HG03378 (cell line): Measurements from ENCODE around the gene CHKA.

Experiments used
- ATAC-seq: cut with Tn5 transposase; IDR thresholded peaks from one replicate; pipeline ENCODE4 v1.9.1; 2021; ENCODE audit warnings: mild to moderate bottlenecking, moderate library complexity; ENCODE audit not compliant: unreplicated experiment

The CHKA gene

GRCh38 chr11:68121067-68121899, at the start of gene CHKA:
Gene CHKA (minus strand): TSS chr11:68121388. CDS start chr11:68121177, 211 bp downstream.
- peak; percentile 47 for ATAC-seq

- ATAC-seq: no peak
Measured at GRCh38 chr11:68169442-68169841, 48.3 kb upstream of the CHKA start.

- no peak for ATAC-seq
Measured at GRCh38 chr11:68168694-68169093, 47.5 kb upstream of the CHKA start.

GRCh38 chr11:68167474-68167873, 46.3 kb upstream of the CHKA start:
- ATAC-seq: no peak

- ATAC-seq: no peak
Measured at GRCh38 chr11:68166969-68167368, 45.8 kb upstream of the CHKA start.

GRCh38 chr11:68165601-68166000, 44.4 kb upstream of the CHKA start:
- no peak for ATAC-seq

- no peak for ATAC-seq
Measured at GRCh38 chr11:68164437-68164836, 43.2 kb upstream of the CHKA start.

- ATAC-seq: no peak
Measured at GRCh38 chr11:68163691-68164090, 42.5 kb upstream of the CHKA start.

- ATAC-seq: no peak
Measured at GRCh38 chr11:68160100-68160695, 39.0 kb upstream of the CHKA start.

GRCh38 chr11:68159665-68160064, 38.5 kb upstream of the CHKA start:
- ATAC-seq: no peak

- ATAC-seq: no peak
Measured at GRCh38 chr11:68159161-68159560, 38.0 kb upstream of the CHKA start.

- no peak for ATAC-seq
Measured at GRCh38 chr11:68158580-68158979, 37.4 kb upstream of the CHKA start.

- ATAC-seq: no peak
Measured at GRCh38 chr11:68153742-68154141, 32.6 kb upstream of the CHKA start.

- no peak for ATAC-seq
Measured at GRCh38 chr11:68150037-68150436, 28.8 kb upstream of the CHKA start.

GRCh38 chr11:68149417-68149816, 28.2 kb upstream of the CHKA start:
- no peak for ATAC-seq

GRCh38 chr11:68148879-68149278, 27.7 kb upstream of the CHKA start:
- no peak for ATAC-seq

- no peak for ATAC-seq
Measured at GRCh38 chr11:68148071-68148805, 27.1 kb upstream of the CHKA start.

GRCh38 chr11:68146704-68147474, 25.7 kb upstream of the CHKA start:
- no peak for ATAC-seq

- ATAC-seq: no peak
Measured at GRCh38 chr11:68146010-68146540, 24.9 kb upstream of the CHKA start.

- ATAC-seq: no peak
Measured at GRCh38 chr11:68145120-68145866, 24.1 kb upstream of the CHKA start.
